IPS-18a (cell line): ENCODE results near the gene PPP4R4.
"Not testable (repeated sequence)": the region's sequence is repeated elsewhere in the genome, so short reads cannot be mapped to it uniquely, and the experiment has no call there.

Experiments
- H3K27ac ChIP-seq: one replicate; pipeline ENCODE4 v1.5.1; 2013; ENCODE audit warnings: low read length
- H3K27me3 ChIP-seq: one replicate; pipeline ENCODE4 v1.6.1; 2013; ENCODE audit warnings: mild to moderate bottlenecking, low read length; ENCODE audit not compliant: control insufficient read depth, insufficient read depth
- H3K36me3 ChIP-seq: one replicate; pipeline ENCODE4 v1.6.1; 2013; ENCODE audit warnings: low read depth, low read length; ENCODE audit not compliant: control insufficient read depth
- H3K4me1 ChIP-seq: one replicate; pipeline ENCODE4 v1.6.1; 2013; ENCODE audit warnings: low read depth, low read length; ENCODE audit not compliant: control insufficient read depth
- H3K4me3 ChIP-seq: one replicate; pipeline ENCODE4 v1.5.1; 2013; ENCODE audit warnings: low read length
- H3K9ac ChIP-seq: one replicate; pipeline ENCODE4 v1.6.1; 2013; ENCODE audit warnings: mild to moderate bottlenecking, low read length, moderate library complexity
- H3K9me3 ChIP-seq: one replicate; pipeline ENCODE4 v1.6.1; 2013; ENCODE audit warnings: low read depth, low read length; ENCODE audit not compliant: control insufficient read depth

PPP4R4 gene

GRCh38 chr14:94239406-94239805 lies 65.3 kb downstream of the PPP4R4 start:
- H3K4me3 ChIP-seq = no peak overlapping the region
- H3K27ac ChIP-seq = no peak overlapping the region
- H3K4me1 ChIP-seq = no peaks in the 10 kb centered on the region
- peaks cover 8% of the 10 kb centered on the region for H3K36me3 ChIP-seq
- no peaks in the 10 kb centered on the region for H3K27me3 ChIP-seq
- no peak overlapping the region for H3K9ac ChIP-seq
- no peaks in the 10 kb centered on the region for H3K9me3 ChIP-seq

GRCh38 chr14:94244182-94244581 lies 70.1 kb downstream of the PPP4R4 start:
- H3K27ac ChIP-seq = no peak overlapping the region
- H3K9ac ChIP-seq = no peak overlapping the region
- no peaks in the 10 kb centered on the region for H3K27me3 ChIP-seq
- H3K36me3 ChIP-seq = peaks cover 17% of the 10 kb centered on the region
- no peaks in the 10 kb centered on the region for H3K4me1 ChIP-seq
- no peaks in the 10 kb centered on the region for H3K9me3 ChIP-seq
- no peak overlapping the region for H3K4me3 ChIP-seq

- H3K4me1 ChIP-seq, H3K36me3 ChIP-seq, H3K9ac ChIP-seq, H3K27ac ChIP-seq, H3K9me3 ChIP-seq, H3K4me3 ChIP-seq, H3K27me3 ChIP-seq: not testable (repeated sequence)
Observed at GRCh38 chr14:94264195-94264594, 90.1 kb downstream of the PPP4R4 start.

GRCh38 chr14:94267352-94267751 lies 93.2 kb downstream of the PPP4R4 start:
- H3K36me3 ChIP-seq = peaks cover 6% of the 10 kb centered on the region
- no peaks in the 10 kb centered on the region for H3K27me3 ChIP-seq
- no peak overlapping the region for H3K27ac ChIP-seq
- H3K4me3 ChIP-seq = no peak overlapping the region
- H3K9me3 ChIP-seq = no peaks in the 10 kb centered on the region
- no peak overlapping the region for H3K9ac ChIP-seq
- no peaks in the 10 kb centered on the region for H3K4me1 ChIP-seq

- not testable (repeated sequence) for H3K4me1 ChIP-seq, H3K9ac ChIP-seq, H3K9me3 ChIP-seq, H3K4me3 ChIP-seq, H3K27me3 ChIP-seq, H3K36me3 ChIP-seq, H3K27ac ChIP-seq
Observed at GRCh38 chr14:94268582-94268981, 94.5 kb downstream of the PPP4R4 start.

- H3K4me1 ChIP-seq = no peaks in the 10 kb centered on the region
- H3K36me3 ChIP-seq = peaks cover 6% of the 10 kb centered on the region
- no peaks in the 10 kb centered on the region for H3K9me3 ChIP-seq
- no peak overlapping the region for H3K27ac ChIP-seq
- no peak overlapping the region for H3K4me3 ChIP-seq
- no peaks in the 10 kb centered on the region for H3K27me3 ChIP-seq
- H3K9ac ChIP-seq = no peak overlapping the region
Observed at GRCh38 chr14:94269156-94269555, 95.0 kb downstream of the PPP4R4 start.

GRCh38 chr14:94276898-94277561 lies 102.9 kb downstream of the PPP4R4 start:
- not testable (repeated sequence) for H3K4me3 ChIP-seq, H3K27me3 ChIP-seq, H3K36me3 ChIP-seq, H3K9ac ChIP-seq, H3K9me3 ChIP-seq, H3K27ac ChIP-seq, H3K4me1 ChIP-seq

- Histone ChIP-seq H3K4me3 (no peak overlapping the region), H3K4me1 (no peaks in the 10 kb centered on the region), H3K27ac (no peak overlapping the region), H3K9me3 (no peaks in the 10 kb centered on the region), H3K36me3 (no peaks in the 10 kb centered on the region), H3K9ac (no peak overlapping the region), H3K27me3 (no peaks in the 10 kb centered on the region)
Observed at GRCh38 chr14:94278731-94279130, 104.6 kb downstream of the PPP4R4 start.

- Histone ChIP-seq H3K27me3 (no peaks in the 10 kb centered on the region), H3K36me3 (no peaks in the 10 kb centered on the region), H3K9me3 (no peaks in the 10 kb centered on the region), H3K27ac (no peak overlapping the region), H3K4me3 (no peak overlapping the region), H3K4me1 (no peaks in the 10 kb centered on the region), H3K9ac (no peak overlapping the region)
Observed at GRCh38 chr14:94282991-94283723, 109.0 kb downstream of the PPP4R4 start.

- no peak overlapping the region for H3K9ac ChIP-seq
- H3K36me3 ChIP-seq = no peaks in the 10 kb centered on the region
- no peak overlapping the region for H3K27ac ChIP-seq
- H3K27me3 ChIP-seq = no peaks in the 10 kb centered on the region
- H3K4me3 ChIP-seq = no peak overlapping the region
- H3K9me3 ChIP-seq = no peaks in the 10 kb centered on the region
- H3K4me1 ChIP-seq = no peaks in the 10 kb centered on the region
Observed at GRCh38 chr14:94284221-94284620, 110.1 kb downstream of the PPP4R4 start.

GRCh38 chr14:94285158-94285557 lies 111.0 kb downstream of the PPP4R4 start:
- H3K27me3 ChIP-seq = no peaks in the 10 kb centered on the region
- no peak overlapping the region for H3K4me3 ChIP-seq
- no peaks in the 10 kb centered on the region for H3K4me1 ChIP-seq
- no peaks in the 10 kb centered on the region for H3K9me3 ChIP-seq
- no peaks in the 10 kb centered on the region for H3K36me3 ChIP-seq
- no peak overlapping the region for H3K9ac ChIP-seq
- H3K27ac ChIP-seq = no peak overlapping the region
